CD1c-positive myeloid dendritic cell (primary cell): ENCODE results near the gene DBN1.
A peak's percentile ranks its signal among the peaks of the same experiment; 100 is the strongest.

Experiments used
- DNase-seq: peaks from one replicate; pipeline ENCODE4 v3.0.0-alpha.2; 2016; ENCODE audit errors: extremely low spot score

DBN1 gene

GRCh38 chr5:177443144-177443983 lies 30.1 kb downstream of the DBN1 start:
- no peak for DNase-seq

GRCh38 chr5:177442066-177442826 lies 31.2 kb downstream of the DBN1 start:
- no peak for DNase-seq

GRCh38 chr5:177440990-177441780 lies 32.2 kb downstream of the DBN1 start:
- no peak for DNase-seq

- no peak for DNase-seq
Observed at GRCh38 chr5:177440211-177440989, 33.0 kb downstream of the DBN1 start.

- DNase-seq: no peak
Observed at GRCh38 chr5:177439518-177440053, 33.8 kb downstream of the DBN1 start.

GRCh38 chr5:177438468-177438867 lies 35.0 kb downstream of the DBN1 start:
- no peak for DNase-seq

GRCh38 chr5:177437623-177438022 lies 35.8 kb downstream of the DBN1 start:
- DNase-seq: no peak

- no peak for DNase-seq
Observed at GRCh38 chr5:177435847-177436536, 37.4 kb downstream of the DBN1 start.

GRCh38 chr5:177434942-177435738 lies 38.3 kb downstream of the DBN1 start:
- no peak for DNase-seq

GRCh38 chr5:177434437-177434836 lies 39.0 kb downstream of the DBN1 start:
- DNase-seq: no peak

GRCh38 chr5:177433658-177434217 lies 39.7 kb downstream of the DBN1 start:
- DNase-seq: no peak

- DNase-seq: no peak
Observed at GRCh38 chr5:177432839-177433657, 40.4 kb downstream of the DBN1 start.

- no peak for DNase-seq
Observed at GRCh38 chr5:177432143-177432838, 41.1 kb downstream of the DBN1 start.

- DNase-seq: peak; percentile 63
Observed at GRCh38 chr5:177431317-177432142, 41.9 kb downstream of the DBN1 start.

GRCh38 chr5:177430972-177431316 lies 42.5 kb downstream of the DBN1 start:
- no peak for DNase-seq

GRCh38 chr5:177430140-177430951 lies 43.1 kb downstream of the DBN1 start:
- no peak for DNase-seq
